HepG2 (cell line): Measurements from ENCODE around the gene CAMTA1.

Experiments used
- HMG20A ChIP-seq: IDR thresholded peaks from 2 replicates; pipeline ENCODE4 v1.6.1; 2016; ENCODE audit warnings: borderline replicate concordance
- HNRNPL ChIP-seq: fragments of 200-400 bp; formaldehyde crosslinking; IDR thresholded peaks from 2 replicates; pipeline ENCODE4 v1.6.1; 2017; ENCODE audit warnings: mild to moderate bottlenecking, low read depth, low read length
- RAD21 ChIP-seq: fragments of 450-650 bp; formaldehyde crosslinking; IDR thresholded peaks from 2 replicates; pipeline ENCODE4 v1.5.0; 2020; ENCODE audit warnings: mild to moderate bottlenecking
- ZNF747 ChIP-seq: sonication (generic); formaldehyde crosslinking; IDR thresholded peaks from 2 replicates; pipeline ENCODE4 v1.8.1; 2023; ENCODE audit warnings: missing genetic modification reagents, mild to moderate bottlenecking, borderline replicate concordance
- ZNF788 ChIP-seq: sonication (generic); formaldehyde crosslinking; IDR thresholded peaks from 2 replicates; pipeline ENCODE4 v1.5.0; 2020; ENCODE audit warnings: mild to moderate bottlenecking, missing genetic modification reagents, borderline replicate concordance
- TF ChIP-seq, protein P1 (sequence below), 2 experiments: sonication (generic) in 1 of 2; formaldehyde crosslinking in 1 of 2; IDR thresholded peaks; 2 replicates each; pipeline versions ENCODE4 v1.5.1 to v1.6.1; 2011 to 2020; ENCODE audit warnings: borderline replicate concordance in 1 of 2, low read depth in 1 of 2, low read length in 1 of 2, mild to moderate bottlenecking in 1 of 2, missing genetic modification reagents in 1 of 2, moderate library complexity in 1 of 2
- TF ChIP-seq, protein P2 (sequence below): sonication (generic); formaldehyde crosslinking; IDR thresholded peaks from 2 replicates; pipeline ENCODE4 v1.5.0; 2020; ENCODE audit warnings: mild to moderate bottlenecking, missing genetic modification reagents, moderate library complexity
- TF ChIP-seq, protein P3 (sequence below): sonication (generic); formaldehyde crosslinking; IDR thresholded peaks from 2 replicates; pipeline ENCODE4 v1.5.0; 2020; ENCODE audit warnings: missing genetic modification reagents, mild to moderate bottlenecking, borderline replicate concordance

DNA sequence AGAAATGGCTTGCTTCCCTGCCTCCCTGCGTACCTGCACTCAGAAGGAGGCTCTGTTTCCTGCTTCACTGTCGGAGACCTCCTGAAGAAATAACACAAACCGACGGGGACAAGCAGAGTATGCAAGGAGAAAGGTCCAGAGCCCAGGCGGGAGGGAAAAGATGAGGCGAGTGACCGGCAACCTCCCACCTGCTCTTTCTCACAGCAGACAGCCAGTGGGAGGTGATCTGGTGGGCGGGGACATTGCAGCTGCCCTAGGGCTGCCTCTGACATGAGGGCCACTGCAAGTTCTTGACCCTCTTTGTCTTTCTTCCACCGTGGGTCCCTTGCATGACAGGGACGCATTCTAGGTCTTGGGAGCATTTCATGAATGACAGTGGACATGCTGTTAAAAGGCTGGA is 368.2 kb downstream of the CAMTA1 start:
- TF ChIP-seq, protein P1, sequence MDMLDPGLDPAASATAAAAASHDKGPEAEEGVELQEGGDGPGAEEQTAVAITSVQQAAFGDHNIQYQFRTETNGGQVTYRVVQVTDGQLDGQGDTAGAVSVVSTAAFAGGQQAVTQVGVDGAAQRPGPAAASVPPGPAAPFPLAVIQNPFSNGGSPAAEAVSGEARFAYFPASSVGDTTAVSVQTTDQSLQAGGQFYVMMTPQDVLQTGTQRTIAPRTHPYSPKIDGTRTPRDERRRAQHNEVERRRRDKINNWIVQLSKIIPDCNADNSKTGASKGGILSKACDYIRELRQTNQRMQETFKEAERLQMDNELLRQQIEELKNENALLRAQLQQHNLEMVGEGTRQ (IDR thresholded peaks at IDR 0.05; ENCODE audit: low read depth, low read length), result no peak
- TF ChIP-seq, protein P1 (CRISPR knock-in tag; IDR thresholded peaks at IDR 0.05; ENCODE audit: borderline replicate concordance), result no peak
- TF ChIP-seq HMG20A (CRISPR knock-in tag) (no peak), RAD21 (CRISPR knock-in tag) (no peak), HNRNPL (no peak), ZNF788 (no peak), ZNF747 (CRISPR knock-in tag) (no peak)
- TF ChIP-seq, protein P2, sequence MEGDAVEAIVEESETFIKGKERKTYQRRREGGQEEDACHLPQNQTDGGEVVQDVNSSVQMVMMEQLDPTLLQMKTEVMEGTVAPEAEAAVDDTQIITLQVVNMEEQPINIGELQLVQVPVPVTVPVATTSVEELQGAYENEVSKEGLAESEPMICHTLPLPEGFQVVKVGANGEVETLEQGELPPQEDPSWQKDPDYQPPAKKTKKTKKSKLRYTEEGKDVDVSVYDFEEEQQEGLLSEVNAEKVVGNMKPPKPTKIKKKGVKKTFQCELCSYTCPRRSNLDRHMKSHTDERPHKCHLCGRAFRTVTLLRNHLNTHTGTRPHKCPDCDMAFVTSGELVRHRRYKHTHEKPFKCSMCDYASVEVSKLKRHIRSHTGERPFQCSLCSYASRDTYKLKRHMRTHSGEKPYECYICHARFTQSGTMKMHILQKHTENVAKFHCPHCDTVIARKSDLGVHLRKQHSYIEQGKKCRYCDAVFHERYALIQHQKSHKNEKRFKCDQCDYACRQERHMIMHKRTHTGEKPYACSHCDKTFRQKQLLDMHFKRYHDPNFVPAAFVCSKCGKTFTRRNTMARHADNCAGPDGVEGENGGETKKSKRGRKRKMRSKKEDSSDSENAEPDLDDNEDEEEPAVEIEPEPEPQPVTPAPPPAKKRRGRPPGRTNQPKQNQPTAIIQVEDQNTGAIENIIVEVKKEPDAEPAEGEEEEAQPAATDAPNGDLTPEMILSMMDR, result no peak
- TF ChIP-seq, protein P3, sequence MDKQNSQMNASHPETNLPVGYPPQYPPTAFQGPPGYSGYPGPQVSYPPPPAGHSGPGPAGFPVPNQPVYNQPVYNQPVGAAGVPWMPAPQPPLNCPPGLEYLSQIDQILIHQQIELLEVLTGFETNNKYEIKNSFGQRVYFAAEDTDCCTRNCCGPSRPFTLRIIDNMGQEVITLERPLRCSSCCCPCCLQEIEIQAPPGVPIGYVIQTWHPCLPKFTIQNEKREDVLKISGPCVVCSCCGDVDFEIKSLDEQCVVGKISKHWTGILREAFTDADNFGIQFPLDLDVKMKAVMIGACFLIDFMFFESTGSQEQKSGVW (CRISPR knock-in tag), result no peak
